Measurements from ENCODE around the gene CCL17.

DNA sequence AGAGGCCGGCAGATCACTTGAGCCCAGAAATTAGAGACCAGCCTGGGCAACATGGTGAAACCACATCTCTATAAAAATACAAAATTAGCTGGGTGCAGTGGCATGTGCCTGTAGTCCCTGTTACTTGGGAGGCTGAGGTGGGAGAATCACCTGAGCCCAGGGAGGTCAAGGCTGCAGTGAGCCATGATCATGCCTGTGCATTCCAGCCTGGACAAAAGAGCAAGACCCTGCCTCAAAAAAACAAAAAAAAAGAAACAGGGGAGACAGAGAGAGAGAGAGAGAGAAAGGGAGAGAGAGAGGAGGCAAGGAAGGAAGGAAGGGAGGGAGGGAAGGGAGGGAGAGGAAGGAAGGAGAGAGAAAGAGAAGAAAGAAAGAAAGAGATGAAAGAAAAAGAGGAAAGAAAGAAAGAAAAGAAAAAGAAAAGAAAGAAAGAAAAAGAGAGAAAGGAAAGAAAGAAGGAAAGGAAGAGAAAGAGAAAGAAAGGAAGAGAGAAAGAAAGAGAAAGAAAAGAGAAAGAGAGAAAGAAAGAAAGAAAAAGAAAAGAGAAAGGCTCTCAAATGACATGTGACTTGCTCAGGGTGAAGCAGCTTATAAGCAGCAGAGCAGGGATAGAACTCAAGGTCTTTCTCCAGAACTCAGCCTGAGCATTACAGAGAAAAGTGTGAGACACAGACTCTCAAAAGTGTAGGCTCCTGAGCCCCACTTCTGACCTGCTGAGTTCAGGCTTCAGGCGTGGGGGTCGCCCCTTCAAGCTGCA lies 16.8 kb upstream of the CCL17 start:
- TF ChIP-seq, protein P1, sequence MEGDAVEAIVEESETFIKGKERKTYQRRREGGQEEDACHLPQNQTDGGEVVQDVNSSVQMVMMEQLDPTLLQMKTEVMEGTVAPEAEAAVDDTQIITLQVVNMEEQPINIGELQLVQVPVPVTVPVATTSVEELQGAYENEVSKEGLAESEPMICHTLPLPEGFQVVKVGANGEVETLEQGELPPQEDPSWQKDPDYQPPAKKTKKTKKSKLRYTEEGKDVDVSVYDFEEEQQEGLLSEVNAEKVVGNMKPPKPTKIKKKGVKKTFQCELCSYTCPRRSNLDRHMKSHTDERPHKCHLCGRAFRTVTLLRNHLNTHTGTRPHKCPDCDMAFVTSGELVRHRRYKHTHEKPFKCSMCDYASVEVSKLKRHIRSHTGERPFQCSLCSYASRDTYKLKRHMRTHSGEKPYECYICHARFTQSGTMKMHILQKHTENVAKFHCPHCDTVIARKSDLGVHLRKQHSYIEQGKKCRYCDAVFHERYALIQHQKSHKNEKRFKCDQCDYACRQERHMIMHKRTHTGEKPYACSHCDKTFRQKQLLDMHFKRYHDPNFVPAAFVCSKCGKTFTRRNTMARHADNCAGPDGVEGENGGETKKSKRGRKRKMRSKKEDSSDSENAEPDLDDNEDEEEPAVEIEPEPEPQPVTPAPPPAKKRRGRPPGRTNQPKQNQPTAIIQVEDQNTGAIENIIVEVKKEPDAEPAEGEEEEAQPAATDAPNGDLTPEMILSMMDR (conservative IDR thresholded peaks at IDR 0.05), result no peak
- no peak for TF ChIP-seq ZFX (IDR thresholded peaks at IDR 0.05)

Data from C4-2B (cell line).